Dermis blood vessel endothelial cell (primary cell): Measurements from ENCODE around the gene MED29. TPM values are rescaled to one million over a fixed set of nuclear protein-coding genes. Genes with fewer than 3 reads are reported as not detected.

Experiments
- DNase-seq: peaks from one replicate; pipeline ENCODE4 v3.0.0; 2010
- total RNA-seq: library from RNA; depleted of rRNA; stranded (reverse); fragments of >200 nt; gene quantifications from 2 replicates; pipeline ENCODE4 v1.2.3, GENCODE V29; 2014

Gene MED29
- total RNA-seq, 1 donor from 2014 or later, result 10.7 TPM

- DNase-seq, result no peak
These were observed 42.4 kb downstream of the MED29 start for GRCh38 chr19:39433480-39434079.

- no peak for DNase-seq
These were observed 43.2 kb downstream of the MED29 start for GRCh38 chr19:39434123-39435076.

- DNase-seq, result peak; percentile 99
These were observed 44.5 kb downstream of the MED29 start, which contains the start of gene RPS16 for GRCh38 chr19:39435499-39436349. Gene RPS16, minus strand, starts transcription at chr19:39435949. Its CDS starts 54 bp downstream, at chr19:39435895.

GRCh38 chr19:39436350-39436716 is 45.2 kb downstream of the MED29 start:
- no peak for DNase-seq

GRCh38 chr19:39438270-39438934 is 47.2 kb downstream of the MED29 start:
- no peak for DNase-seq

- peak; percentile 44 for DNase-seq
These were observed 53.5 kb downstream of the MED29 start for GRCh38 chr19:39444598-39445195.

- peak; percentile 99 for DNase-seq
These were observed 54.3 kb downstream of the MED29 start, which contains the start of gene SUPT5H for GRCh38 chr19:39445196-39446111. Gene SUPT5H, plus strand, starts transcription at chr19:39445582. Its CDS starts 309 bp downstream, at chr19:39445891.

GRCh38 chr19:39446365-39447084 is 55.3 kb downstream of the MED29 start:
- DNase-seq, result no peak

- no peak for DNase-seq
These were observed 57.1 kb downstream of the MED29 start for GRCh38 chr19:39448271-39448670.

- DNase-seq, result no peak
These were observed 58.1 kb downstream of the MED29 start for GRCh38 chr19:39449116-39449797.

Other genes starting within 250 kb of the MED29 start
- gene NCCRP1, start 194.4 kb upstream of the MED29 start, total RNA-seq, result not detected in 2 replicates
- not detected in 2 replicates for gene SYCN, start 187.1 kb upstream of the MED29 start, total RNA-seq
- gene IFNL3, start 146.4 kb upstream of the MED29 start, total RNA-seq, result not detected in 2 replicates
- 0.05 TPM in 1 of 2 replicates, not detected in the other for gene IFNL4, start 142.5 kb upstream of the MED29 start, total RNA-seq
- gene IFNL2, start 123.0 kb upstream of the MED29 start, total RNA-seq, result not detected in 2 replicates
- not detected in 2 replicates for gene IFNL1, start 95.0 kb upstream of the MED29 start, total RNA-seq
- 0.51 and 0.84 TPM in 2 replicates for gene LRFN1, start 70.5 kb upstream of the MED29 start, total RNA-seq
- 89.9 and 196 TPM in 2 replicates for gene GMFG, start 55.3 kb upstream of the MED29 start, total RNA-seq
- 32.2 and 55.7 TPM in 2 replicates for gene SAMD4B, start 49.0 kb upstream of the MED29 start, total RNA-seq
- 29.5 and 34.2 TPM in 2 replicates for gene PAF1, start 272 bp upstream of the MED29 start, total RNA-seq
- 1.0 and 2.4 TPM in 2 replicates for gene ZFP36, start 15.5 kb downstream of the MED29 start, total RNA-seq
- gene PLEKHG2, start 21.3 kb downstream of the MED29 start, total RNA-seq, result 13.6 and 22.1 TPM in 2 replicates
- gene RPS16, start 44.6 kb downstream of the MED29 start, total RNA-seq, result 49.0 and 115 TPM in 2 replicates
- gene SUPT5H, start 54.2 kb downstream of the MED29 start, total RNA-seq, result 35.4 and 67.2 TPM in 2 replicates
- gene TIMM50, start 89.5 kb downstream of the MED29 start, total RNA-seq, result 66.5 and 67.9 TPM in 2 replicates
- gene DLL3, start 107.6 kb downstream of the MED29 start, total RNA-seq, result 0.17 and 0.28 TPM in 2 replicates
- gene SELENOV, start 123.8 kb downstream of the MED29 start, total RNA-seq, result not detected in 2 replicates
- gene EID2B, start 141.5 kb downstream of the MED29 start, total RNA-seq, result 2.2 and 2.7 TPM in 2 replicates
- gene EID2, start 148.8 kb downstream of the MED29 start, total RNA-seq, result 16.2 and 17.8 TPM in 2 replicates
- not detected in 2 replicates for gene LGALS13, start 211.1 kb downstream of the MED29 start, total RNA-seq